Measurements from ENCODE around the gene NDUFB4.

NDUFB4 gene

GRCh38 chr3:120649830-120650233 is 53.7 kb downstream of the NDUFB4 start:
- ChIA-PET POLR2A (no interaction called here), CTCF (no interaction called here)
- no peak overlapping the region for H3K4me3 ChIP-seq (ENCODE audit: low read depth, low read length)
- no peak overlapping the region for H3K27ac ChIP-seq (ENCODE audit: extremely low read depth, low read depth, low read length)
- H3K9me3 ChIP-seq (ENCODE audit: control insufficient read depth, insufficient read depth, low read depth, low read length), result no peaks in the 10 kb centered on the region
- H3K4me1 ChIP-seq (ENCODE audit: control insufficient read depth, insufficient read depth, low read length), result no peaks in the 10 kb centered on the region
- no peaks in the 10 kb centered on the region for H3K36me3 ChIP-seq (ENCODE audit: control insufficient read depth in 2 of 2, insufficient read depth in 1 of 2, low read length in 2 of 2)
- TF ChIP-seq ZNF138 (tag by site-specific recombination; IDR thresholded peaks at IDR 0.05; ENCODE audit: borderline replicate concordance) (no peak), ELK4 (IDR thresholded peaks at IDR 0.05; ENCODE audit: borderline replicate concordance, low read depth, low read length) (no peak), PATZ1 (tag by site-specific recombination; IDR thresholded peaks at IDR 0.05) (no peak), ZNF645 (tag by site-specific recombination; IDR thresholded peaks at IDR 0.05) (no peak), ZNF585B (tag by site-specific recombination; IDR thresholded peaks at IDR 0.05) (no peak), ZNF398 (tag by site-specific recombination; IDR thresholded peaks at IDR 0.05) (no peak), ZNF223 (tag by site-specific recombination; IDR thresholded peaks at IDR 0.05) (no peak), ZNF157 (tag by site-specific recombination; IDR thresholded peaks at IDR 0.05) (no peak), ZSCAN30 (tag by site-specific recombination; IDR thresholded peaks at IDR 0.05) (no peak), ZNF654 (tag by site-specific recombination; IDR thresholded peaks at IDR 0.05; ENCODE audit: low read depth) (no peak), ZNF214 (tag by site-specific recombination; IDR thresholded peaks at IDR 0.05; ENCODE audit: borderline replicate concordance) (no peak), ZNF610 (tag by site-specific recombination; IDR thresholded peaks at IDR 0.05; ENCODE audit: borderline replicate concordance) (no peak), CTCF (tag by site-specific recombination; IDR thresholded peaks at IDR 0.05) (no peak), ZBTB20 (tag by site-specific recombination; IDR thresholded peaks at IDR 0.05) (no peak), ZBTB21 (tag by site-specific recombination; IDR thresholded peaks at IDR 0.05) (no peak), ZBTB6 (tag by site-specific recombination; IDR thresholded peaks at IDR 0.05) (no peak), SALL2 (tag by site-specific recombination; IDR thresholded peaks at IDR 0.05; ENCODE audit: borderline replicate concordance) (no peak)

Measured in HEK293 (cell line).